Activated CD8-positive, alpha-beta T cell treated with anti-CD3 and anti-CD28 coated beads for 36 hours (primary cell): Measurements from ENCODE around the gene SART1. TPM values are rescaled to one million over a fixed set of nuclear protein-coding genes. Genes with fewer than 3 reads are reported as not detected.
A peak's percentile ranks its signal among the peaks of the same experiment; 100 is the strongest.

Experiments
- ATAC-seq: fragments of 200-7000 bp; cut with Tn5 transposase; one replicate; pipeline ENCODE4 v1.10.0; 2021; ENCODE audit warnings: mild to moderate bottlenecking, moderate library complexity
- CTCF ChIA-PET: fragments of 350-600 bp; sonication (Branson Sonifier 250); formaldehyde crosslinking; loops from one replicate; lab custom pipeline; 2021; ENCODE audit warnings: antibody characterized with exemption; lab: Charles Lee
- POLR2A ChIA-PET: fragments of 350-600 bp; sonication (Branson Sonifier 250); formaldehyde crosslinking; loops from one replicate; lab custom pipeline; 2021; ENCODE audit warnings: antibody characterized with exemption; lab: Charles Lee
- DNase-seq: peaks from one replicate; pipeline ENCODE4 v3.0.0-alpha.2; 2020
- H3K27ac Mint-ChIP-seq: one replicate; pipeline ENCODE4 v1.8.0; 2021; ENCODE audit warnings: mild to moderate bottlenecking, mixed read lengths
- H3K27me3 Mint-ChIP-seq: one replicate; pipeline ENCODE4 v1.8.0; 2021; ENCODE audit warnings: mixed read lengths
- H3K36me3 Mint-ChIP-seq: one replicate; pipeline ENCODE4 v1.8.0; 2021; ENCODE audit warnings: low read depth, mixed read lengths
- H3K4me1 Mint-ChIP-seq: one replicate; pipeline ENCODE4 v1.8.0; 2021; ENCODE audit warnings: low read depth, mixed read lengths
- H3K4me3 Mint-ChIP-seq: one replicate; pipeline ENCODE4 v1.8.0; 2021; ENCODE audit warnings: mild to moderate bottlenecking, moderate library complexity, mixed read lengths
- H3K9me3 Mint-ChIP-seq: one replicate; pipeline ENCODE4 v1.8.0; 2021; ENCODE audit warnings: mixed read lengths
- CTCF ChIP-seq: fragments of 200-600 bp; IDR thresholded peaks from one replicate; pipeline ENCODE4 v1.8.0; 2022; ENCODE audit warnings: antibody characterized with exemption, mild to moderate bottlenecking
- intact Hi-C: fragments of 100-400 bp; cut with micrococcal nuclease; formaldehyde crosslinking; loops from one replicate; pipeline ENCODE4 v1.10.0; 2022
- total RNA-seq, 2 experiments: library from RNA; stranded (reverse); gene quantifications; one replicate each; pipeline ENCODE4 v1.2.3, GENCODE V29; 2021

The SART1 gene
- total RNA-seq, 2 experiments from 2014 or later: 58.3 to 63.9 TPM

- Mint-ChIP-seq H3K36me3 (peaks cover 22% of the 10 kb centered on the region), H3K4me1 (peaks cover 32% of the 10 kb centered on the region), H3K9me3 (no peaks in the 10 kb centered on the region), H3K27ac (peak within 1 kb of the TSS; percentile 87), H3K4me3 (peak within 1 kb of the TSS; percentile 92), H3K27me3 (no peaks in the 10 kb centered on the region)
- POLR2A ChIA-PET: interaction anchor here (0.6 to 2.9 kb wide), 10 partner anchors 8 to 160 kb away, joined by 3 to 20 read pairs (median 6); partner anchors contain the start of genes CCDC85B, FIBP and FOSL1
- ATAC-seq: peak; percentile 92
- peak; percentile 99 for DNase-seq
- intact Hi-C loops: loop anchor here (1.0 kb wide), 1 partner anchor 42 kb away; the partner anchor contains the start of gene SART1
- CTCF ChIA-PET: interaction anchor here (1.0 to 2.5 kb wide), 5 partner anchors 18 to 59 kb away, joined by 3 to 12 read pairs (median 6); partner anchors contain the start of genes CCDC85B and MUS81
- no peak for TF ChIP-seq CTCF
These were observed 42.4 kb upstream of the SART1 start, which contains the start of gene DRAP1 for GRCh38 chr11:65919141-65919572. TSS of gene DRAP1 (plus strand) at chr11:65919426. CDS start at chr11:65919502, 76 bp downstream.

- TF ChIP-seq CTCF: no peak
- Mint-ChIP-seq H3K27me3 (no peaks in the 10 kb centered on the region), H3K9me3 (no peaks in the 10 kb centered on the region), H3K27ac (peak overlapping the region; percentile 84), H3K4me3 (peak overlapping the region; percentile 92), H3K36me3 (peaks cover 22% of the 10 kb centered on the region), H3K4me1 (peaks cover 32% of the 10 kb centered on the region)
- POLR2A ChIA-PET: interaction anchor here (0.6 to 2.6 kb wide), 8 partner anchors 9 to 1416 kb away, joined by 3 to 16 read pairs (median 4); partner anchors contain the start of genes CCDC85B, FIBP and FOSL1
- ATAC-seq: peak; percentile 46
- peak; percentile 81 for DNase-seq
- intact Hi-C loops: loop anchor here (1.0 kb wide), 1 partner anchor 42 kb away; the partner anchor contains the start of gene SART1
- CTCF ChIA-PET: interaction anchor here (1.8 kb wide), 1 partner anchor 35 kb away, joined by 8 read pairs; no protein-coding TSS in a partner anchor
These were observed 41.8 kb upstream of the SART1 start for GRCh38 chr11:65919573-65920371.

- Mint-ChIP-seq H3K27ac (peak overlapping the region; percentile 84), H3K27me3 (no peaks in the 10 kb centered on the region), H3K9me3 (no peaks in the 10 kb centered on the region), H3K4me1 (peaks cover 28% of the 10 kb centered on the region), H3K4me3 (peak overlapping the region; percentile 92), H3K36me3 (peaks cover 22% of the 10 kb centered on the region)
- ChIA-PET POLR2A (interaction anchor here (0.6 to 2.6 kb wide), 7 partner anchors 9 to 1416 kb away, joined by 3 to 16 read pairs (median 4); partner anchors contain the start of genes CCDC85B, FIBP and FOSL1), CTCF (interaction anchor here (1.8 kb wide), 1 partner anchor 36 kb away, joined by 8 read pairs; no protein-coding TSS in a partner anchor)
- DNase-seq (no peak), ATAC-seq (no peak)
- no peak for TF ChIP-seq CTCF
- intact Hi-C loops: no loop called here
These were observed 41.1 kb upstream of the SART1 start for GRCh38 chr11:65920372-65920802.

- CTCF ChIA-PET: interaction anchor here (0.6 to 1.8 kb wide), 2 partner anchors 23 to 37 kb away, joined by 3 to 8 read pairs; no protein-coding TSS in a partner anchor
- intact Hi-C loops: no loop called here
These were observed 40.4 kb upstream of the SART1 start for GRCh38 chr11:65921033-65921555.

More at GRCh38 chr11:65921033-65921555, 40.4 kb upstream of the SART1 start:
- Mint-ChIP-seq H3K36me3 (peaks cover 22% of the 10 kb centered on the region), H3K4me3 (peak overlapping the region; percentile 92), H3K9me3 (no peaks in the 10 kb centered on the region), H3K27ac (peak overlapping the region; percentile 84), H3K4me1 (peaks cover 26% of the 10 kb centered on the region), H3K27me3 (no peaks in the 10 kb centered on the region)
- TF ChIP-seq CTCF: no peak
- ATAC-seq: no peak
- POLR2A ChIA-PET: interaction anchor here (0.6 to 2.6 kb wide), 5 partner anchors 22 to 60 kb away, joined by 3 to 16 read pairs (median 8); partner anchors contain the start of genes CCDC85B, FIBP and FOSL1
- no peak for DNase-seq
